Natural killer cell (primary cell): ENCODE measurements around the gene DCTN2. TPM values are rescaled to one million over a fixed set of nuclear protein-coding genes. Genes with fewer than 3 reads are reported as not detected.

Source experiments
- ATAC-seq, 3 donors: fragments of 150-1000 bp in 2 of 3; fragments of 200-7000 bp in 1 of 3; cut with Tn5 transposase; 1 replicate in 1 of 3; 2 replicates in 2 of 3; pipeline ENCODE4 v1.10.0; 2021; ENCODE audit warnings: mild to moderate bottlenecking in 2 of 3, moderate library complexity in 2 of 3
- DNase-seq, 2 donors: peaks; one replicate each; pipeline versions ENCODE4 v3.0.0 to v3.0.0-alpha.2; 2013 to 2021; ENCODE audit warnings: mixed read lengths in 1 of 2
- H3K27ac ChIP-seq: one replicate; pipeline ENCODE4 v1.5.1; 2013; ENCODE audit warnings: mild to moderate bottlenecking, low read length
- H3K27me3 ChIP-seq: one replicate; pipeline ENCODE4 v1.6.1; 2013; ENCODE audit warnings: low read length; ENCODE audit not compliant: control insufficient read depth, insufficient read depth
- H3K36me3 ChIP-seq: one replicate; pipeline ENCODE4 v1.6.1; 2013; ENCODE audit warnings: low read length; ENCODE audit not compliant: control insufficient read depth, insufficient read depth
- H3K4me1 ChIP-seq: one replicate; pipeline ENCODE4 v1.6.1; 2013; ENCODE audit warnings: low read length; ENCODE audit not compliant: control insufficient read depth, insufficient read depth
- H3K4me3 ChIP-seq: one replicate; pipeline ENCODE4 v1.5.1; 2013; ENCODE audit warnings: low read length
- H3K9me3 ChIP-seq: one replicate; pipeline ENCODE4 v1.6.1; 2013; ENCODE audit warnings: low read length; ENCODE audit not compliant: control insufficient read depth, insufficient read depth
- H3K27ac Mint-ChIP-seq, 2 donors: one replicate each; pipeline ENCODE4 v1.8.0; 2022; ENCODE audit warnings: mild to moderate bottlenecking in 2 of 2, mixed read lengths in 2 of 2, moderate library complexity in 1 of 2
- H3K27me3 Mint-ChIP-seq, 2 donors: one replicate each; pipeline ENCODE4 v1.8.0; 2022; ENCODE audit warnings: low read depth in 2 of 2, mixed read lengths in 2 of 2
- H3K36me3 Mint-ChIP-seq: one replicate; pipeline ENCODE4 v1.8.0; 2022; ENCODE audit warnings: mixed read lengths
- H3K4me1 Mint-ChIP-seq, 2 donors: one replicate each; pipeline ENCODE4 v1.8.0; 2022; ENCODE audit warnings: mixed read lengths in 2 of 2
- H3K4me3 Mint-ChIP-seq: one replicate; pipeline ENCODE4 v1.8.0; 2022; ENCODE audit warnings: mild to moderate bottlenecking, moderate library complexity, mixed read lengths
- H3K9me3 Mint-ChIP-seq, 2 donors: one replicate each; pipeline ENCODE4 v1.8.0; 2022; ENCODE audit warnings: mixed read lengths in 2 of 2
- WGBS: methylation state at CpG from one replicate; pipeline ENCODE4 v1.1.7; 2013; ENCODE audit warnings: missing lambda C conversion rate; ENCODE audit not compliant: insufficient coverage; 5-methylcytosine and 5-hydroxymethylcytosine counted together
- intact Hi-C: fragments of 100-400 bp; cut with micrococcal nuclease; formaldehyde crosslinking; loops from one replicate; pipeline ENCODE4 v1.14.2; 2022
- total RNA-seq, 4 donors: library from RNA; stranded (reverse); fragments of 120-200 nt in 1 of 4; gene quantifications; one replicate each; pipeline versions ENCODE4 v1.2.3 to v1.2.4, GENCODE V29; 2013 to 2022
- TF ChIP-seq, protein P1 (sequence below): fragments of 200-600 bp; IDR thresholded peaks from one replicate; pipeline ENCODE4 v1.8.0; 2022; ENCODE audit warnings: antibody characterized with exemption

Gene DCTN2
- total RNA-seq, 3 donors from 2014 or later (not counting 1 experiment from before 2014, with no cell fraction given): 65.5 to 76.5 (median 71.8) TPM

- Histone ChIP-seq H3K27ac (no peak overlapping the region), H3K4me3 (no peak overlapping the region), H3K27me3 (no peaks in the 10 kb centered on the region), H3K4me1 (peaks cover 4% of the 10 kb centered on the region), H3K36me3 (peaks cover 77% of the 10 kb centered on the region), H3K9me3 (no peaks in the 10 kb centered on the region)
- Mint-ChIP-seq H3K27me3 (no peaks in the 10 kb centered on the region), H3K36me3 (peaks cover 26% of the 10 kb centered on the region), H3K27ac (peak overlapping the region; percentile 26 to 60), H3K4me3 (no peak overlapping the region), H3K9me3 (no peaks in the 10 kb centered on the region), H3K4me1 (peaks cover 7 to 14% of the 10 kb centered on the region in 2 donors)
- WGBS: 94% methylated on average over 5 of the region's 5 CpGs
- intact Hi-C loops: no loop called here
- DNase-seq: no peak
- ATAC-seq: no peak
- TF ChIP-seq, protein P1, sequence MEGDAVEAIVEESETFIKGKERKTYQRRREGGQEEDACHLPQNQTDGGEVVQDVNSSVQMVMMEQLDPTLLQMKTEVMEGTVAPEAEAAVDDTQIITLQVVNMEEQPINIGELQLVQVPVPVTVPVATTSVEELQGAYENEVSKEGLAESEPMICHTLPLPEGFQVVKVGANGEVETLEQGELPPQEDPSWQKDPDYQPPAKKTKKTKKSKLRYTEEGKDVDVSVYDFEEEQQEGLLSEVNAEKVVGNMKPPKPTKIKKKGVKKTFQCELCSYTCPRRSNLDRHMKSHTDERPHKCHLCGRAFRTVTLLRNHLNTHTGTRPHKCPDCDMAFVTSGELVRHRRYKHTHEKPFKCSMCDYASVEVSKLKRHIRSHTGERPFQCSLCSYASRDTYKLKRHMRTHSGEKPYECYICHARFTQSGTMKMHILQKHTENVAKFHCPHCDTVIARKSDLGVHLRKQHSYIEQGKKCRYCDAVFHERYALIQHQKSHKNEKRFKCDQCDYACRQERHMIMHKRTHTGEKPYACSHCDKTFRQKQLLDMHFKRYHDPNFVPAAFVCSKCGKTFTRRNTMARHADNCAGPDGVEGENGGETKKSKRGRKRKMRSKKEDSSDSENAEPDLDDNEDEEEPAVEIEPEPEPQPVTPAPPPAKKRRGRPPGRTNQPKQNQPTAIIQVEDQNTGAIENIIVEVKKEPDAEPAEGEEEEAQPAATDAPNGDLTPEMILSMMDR: no peak
Observed at GRCh38 chr12:57513266-57513665, 33.7 kb downstream of the DCTN2 start.

DNA sequence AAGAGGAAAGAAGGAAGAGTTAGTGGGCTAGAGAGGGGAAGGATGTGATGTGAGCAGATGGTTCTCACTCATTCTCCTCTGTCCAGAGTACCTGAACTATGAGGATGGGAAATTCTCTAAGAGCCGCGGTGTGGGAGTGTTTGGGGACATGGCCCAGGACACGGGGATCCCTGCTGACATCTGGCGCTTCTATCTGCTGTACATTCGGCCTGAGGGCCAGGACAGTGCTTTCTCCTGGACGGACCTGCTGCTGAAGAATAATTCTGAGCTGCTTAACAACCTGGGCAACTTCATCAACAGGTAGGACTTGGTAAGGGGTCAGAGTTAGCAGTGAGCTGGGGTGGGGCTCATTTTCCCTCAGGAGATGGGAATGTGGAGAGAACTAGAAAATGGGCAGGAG lies 34.3 kb downstream of the DCTN2 start:
- Mint-ChIP-seq H3K9me3 (no peaks in the 10 kb centered on the region), H3K4me3 (no peak overlapping the region), H3K36me3 (peaks cover 26% of the 10 kb centered on the region), H3K27me3 (no peaks in the 10 kb centered on the region), H3K4me1 (peaks cover 5 to 10% of the 10 kb centered on the region in 2 donors), H3K27ac (peak overlapping the region; percentile 26 to 60)
- TF ChIP-seq, protein P1: no peak
- WGBS: 97% methylated on average over 6 of the region's 6 CpGs
- Histone ChIP-seq H3K9me3 (no peaks in the 10 kb centered on the region), H3K27me3 (no peaks in the 10 kb centered on the region), H3K36me3 (peaks cover 72% of the 10 kb centered on the region), H3K27ac (no peak overlapping the region), H3K4me3 (no peak overlapping the region), H3K4me1 (no peaks in the 10 kb centered on the region)
- intact Hi-C loops: no loop called here
- peak in 1 of 3 donors; percentile 7 for ATAC-seq
- DNase-seq: no peak

- Mint-ChIP-seq H3K27me3 (no peaks in the 10 kb centered on the region), H3K36me3 (peaks cover 21% of the 10 kb centered on the region), H3K4me3 (no peak overlapping the region), H3K9me3 (no peaks in the 10 kb centered on the region), H3K4me1 (peaks cover under 1 to 5% of the 10 kb centered on the region in 2 donors), H3K27ac (peak overlapping the region; percentile 26 to 60)
- intact Hi-C loops: no loop called here
- no peaks in the 10 kb centered on the region for H3K9me3 ChIP-seq
- H3K4me1 ChIP-seq: no peaks in the 10 kb centered on the region
- peaks cover 63% of the 10 kb centered on the region for H3K36me3 ChIP-seq
- no peak overlapping the region for H3K27ac ChIP-seq
- 98% methylated on average over 6 of the region's 7 CpGs for WGBS
- ATAC-seq: peak in 1 of 3 donors; percentile 10
- H3K27me3 ChIP-seq: no peaks in the 10 kb centered on the region
- no peak for DNase-seq
- no peak overlapping the region for H3K4me3 ChIP-seq
- TF ChIP-seq, protein P1: no peak
Observed at GRCh38 chr12:57511588-57512325, 35.2 kb downstream of the DCTN2 start.
